Activated CD8-positive, alpha-beta T cell treated with anti-CD3 and anti-CD28 coated beads for 36 hours (primary cell): ENCODE results near the gene RNF126. TPM values are rescaled to one million over a fixed set of nuclear protein-coding genes. Genes with fewer than 3 reads are reported as not detected.

ENCODE experiments used
- ATAC-seq: fragments of 200-7000 bp; cut with Tn5 transposase; one replicate; pipeline ENCODE4 v1.10.0; 2021; ENCODE audit warnings: mild to moderate bottlenecking, moderate library complexity
- CTCF ChIA-PET: fragments of 350-600 bp; sonication (Branson Sonifier 250); formaldehyde crosslinking; loops from one replicate; lab custom pipeline; 2021; ENCODE audit warnings: antibody characterized with exemption; lab: Charles Lee
- POLR2A ChIA-PET: fragments of 350-600 bp; sonication (Branson Sonifier 250); formaldehyde crosslinking; loops from one replicate; lab custom pipeline; 2021; ENCODE audit warnings: antibody characterized with exemption; lab: Charles Lee
- DNase-seq: peaks from one replicate; pipeline ENCODE4 v3.0.0-alpha.2; 2020
- H3K27ac Mint-ChIP-seq: one replicate; pipeline ENCODE4 v1.8.0; 2021; ENCODE audit warnings: mild to moderate bottlenecking, mixed read lengths
- H3K27me3 Mint-ChIP-seq: one replicate; pipeline ENCODE4 v1.8.0; 2021; ENCODE audit warnings: mixed read lengths
- H3K36me3 Mint-ChIP-seq: one replicate; pipeline ENCODE4 v1.8.0; 2021; ENCODE audit warnings: low read depth, mixed read lengths
- H3K4me1 Mint-ChIP-seq: one replicate; pipeline ENCODE4 v1.8.0; 2021; ENCODE audit warnings: low read depth, mixed read lengths
- H3K4me3 Mint-ChIP-seq: one replicate; pipeline ENCODE4 v1.8.0; 2021; ENCODE audit warnings: mild to moderate bottlenecking, moderate library complexity, mixed read lengths
- H3K9me3 Mint-ChIP-seq: one replicate; pipeline ENCODE4 v1.8.0; 2021; ENCODE audit warnings: mixed read lengths
- intact Hi-C: fragments of 100-400 bp; cut with micrococcal nuclease; formaldehyde crosslinking; loops from one replicate; pipeline ENCODE4 v1.10.0; 2022
- total RNA-seq, 2 experiments: library from RNA; stranded (reverse); gene quantifications; one replicate each; pipeline ENCODE4 v1.2.3, GENCODE V29; 2021
- TF ChIP-seq, protein P1 (sequence below): fragments of 200-600 bp; IDR thresholded peaks from one replicate; pipeline ENCODE4 v1.8.0; 2022; ENCODE audit warnings: antibody characterized with exemption, mild to moderate bottlenecking

RNF126 gene
- total RNA-seq, 2 experiments from 2014 or later, result 99.1 to 101 TPM

DNA sequence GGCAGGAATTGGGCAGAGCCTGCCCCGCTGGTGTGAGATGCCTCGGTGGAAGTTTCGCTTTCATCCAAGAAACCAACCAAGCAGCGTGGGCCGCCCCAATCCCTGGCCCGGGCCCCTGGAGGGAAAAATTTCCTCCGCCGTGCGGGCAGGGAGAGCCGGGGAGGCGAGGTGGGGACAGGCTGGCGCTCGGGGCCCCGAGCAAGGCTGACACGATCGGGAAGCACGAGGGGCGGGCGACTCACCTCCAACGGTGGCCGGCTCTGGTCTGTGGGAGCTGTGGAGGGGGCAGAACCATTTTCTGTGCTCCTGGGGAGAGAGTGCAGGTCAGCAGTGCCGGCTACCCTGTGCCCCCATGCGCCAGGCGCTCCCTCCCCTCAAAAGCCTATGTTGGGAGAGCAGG, 11.0 kb downstream of the RNF126 start:
- no peak overlapping the region for H3K4me3 Mint-ChIP-seq
- no peaks in the 10 kb centered on the region for H3K27me3 Mint-ChIP-seq
- ATAC-seq, result no peak
- no peak for DNase-seq
- H3K27ac Mint-ChIP-seq, result no peak overlapping the region
- ChIA-PET POLR2A (no interaction called here), CTCF (no interaction called here)
- TF ChIP-seq, protein P1, sequence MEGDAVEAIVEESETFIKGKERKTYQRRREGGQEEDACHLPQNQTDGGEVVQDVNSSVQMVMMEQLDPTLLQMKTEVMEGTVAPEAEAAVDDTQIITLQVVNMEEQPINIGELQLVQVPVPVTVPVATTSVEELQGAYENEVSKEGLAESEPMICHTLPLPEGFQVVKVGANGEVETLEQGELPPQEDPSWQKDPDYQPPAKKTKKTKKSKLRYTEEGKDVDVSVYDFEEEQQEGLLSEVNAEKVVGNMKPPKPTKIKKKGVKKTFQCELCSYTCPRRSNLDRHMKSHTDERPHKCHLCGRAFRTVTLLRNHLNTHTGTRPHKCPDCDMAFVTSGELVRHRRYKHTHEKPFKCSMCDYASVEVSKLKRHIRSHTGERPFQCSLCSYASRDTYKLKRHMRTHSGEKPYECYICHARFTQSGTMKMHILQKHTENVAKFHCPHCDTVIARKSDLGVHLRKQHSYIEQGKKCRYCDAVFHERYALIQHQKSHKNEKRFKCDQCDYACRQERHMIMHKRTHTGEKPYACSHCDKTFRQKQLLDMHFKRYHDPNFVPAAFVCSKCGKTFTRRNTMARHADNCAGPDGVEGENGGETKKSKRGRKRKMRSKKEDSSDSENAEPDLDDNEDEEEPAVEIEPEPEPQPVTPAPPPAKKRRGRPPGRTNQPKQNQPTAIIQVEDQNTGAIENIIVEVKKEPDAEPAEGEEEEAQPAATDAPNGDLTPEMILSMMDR, result no peak
- H3K36me3 Mint-ChIP-seq, result peaks cover 20% of the 10 kb centered on the region
- H3K4me1 Mint-ChIP-seq, result peaks cover 17% of the 10 kb centered on the region
- no peaks in the 10 kb centered on the region for H3K9me3 Mint-ChIP-seq
- intact Hi-C loops, result no loop called here

DNA sequence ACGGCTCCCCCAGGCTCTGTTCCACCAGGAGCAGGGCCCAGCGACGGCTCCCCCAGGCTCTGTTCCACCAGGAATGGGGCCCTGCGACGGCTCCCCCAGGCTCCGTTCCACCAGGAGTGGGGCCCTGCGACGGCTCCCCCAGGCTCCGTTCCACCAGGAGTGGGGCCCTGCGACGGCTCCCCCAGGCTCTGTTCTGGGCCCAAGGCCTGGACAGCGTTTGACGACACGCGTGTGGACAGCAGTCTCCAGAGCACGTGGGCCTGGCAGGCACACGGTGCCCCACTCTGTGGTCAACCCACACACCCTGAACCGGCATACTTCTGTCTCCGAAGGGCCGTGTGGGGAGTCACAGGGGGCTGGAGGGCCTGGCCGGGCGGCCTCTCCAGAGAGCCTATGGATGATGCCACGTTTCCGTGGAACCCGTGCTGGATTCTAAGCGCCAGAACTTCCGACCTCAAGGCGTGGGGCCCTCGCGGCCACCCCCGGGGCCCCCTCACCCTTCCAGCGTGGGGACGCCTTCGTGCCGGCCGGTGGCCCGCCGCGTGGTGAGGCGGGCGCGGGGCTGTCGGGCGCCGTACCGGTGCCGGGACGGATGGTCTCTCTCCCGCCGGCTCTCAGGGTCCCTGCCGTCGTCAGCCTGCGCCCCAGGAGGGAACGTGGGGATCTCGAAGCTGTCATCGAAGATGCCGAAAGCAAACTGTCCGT, 11.7 kb downstream of the RNF126 start:
- H3K36me3 Mint-ChIP-seq, result peaks cover 18% of the 10 kb centered on the region
- no peaks in the 10 kb centered on the region for H3K9me3 Mint-ChIP-seq
- TF ChIP-seq, protein P1, result no peak
- no peak overlapping the region for H3K4me3 Mint-ChIP-seq
- no peaks in the 10 kb centered on the region for H3K27me3 Mint-ChIP-seq
- intact Hi-C loops, result no loop called here
- CTCF ChIA-PET, result no interaction called here
- POLR2A ChIA-PET, result no interaction called here
- no peak for ATAC-seq
- no peak for DNase-seq
- peaks cover 15% of the 10 kb centered on the region for H3K4me1 Mint-ChIP-seq
- no peak overlapping the region for H3K27ac Mint-ChIP-seq

DNA sequence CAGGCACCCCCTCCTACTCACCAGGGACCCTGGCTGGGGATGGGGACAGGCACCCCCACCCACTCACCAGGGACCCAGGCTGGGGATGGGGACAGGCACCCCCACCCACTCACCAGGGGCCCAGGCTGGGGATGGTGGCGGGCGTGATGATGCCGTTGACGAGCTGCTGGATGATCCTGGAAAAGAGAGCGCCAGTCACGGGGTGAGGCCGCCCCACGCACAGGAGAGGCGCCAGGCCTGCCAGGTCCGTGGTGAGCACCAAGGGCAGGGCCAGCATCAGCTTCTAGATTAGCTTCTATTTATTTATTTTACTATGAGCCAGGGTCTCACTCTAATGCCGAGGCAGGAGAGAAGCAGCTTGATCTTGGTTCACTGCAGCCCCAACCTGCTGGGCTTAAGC, 12.9 kb downstream of the RNF126 start:
- Mint-ChIP-seq H3K4me1 (peaks cover 5% of the 10 kb centered on the region), H3K27me3 (no peaks in the 10 kb centered on the region), H3K27ac (no peak overlapping the region), H3K9me3 (no peaks in the 10 kb centered on the region), H3K36me3 (peaks cover 8% of the 10 kb centered on the region), H3K4me3 (no peak overlapping the region)
- ChIA-PET POLR2A (interaction anchor here (0.6 to 1.3 kb wide), 5 partner anchors 8 to 38 kb away, joined by 3 to 6 read pairs (median 3); no protein-coding TSS in a partner anchor), CTCF (interaction anchor here (0.6 kb wide), 1 partner anchor 121 kb away, joined by 3 read pairs; no protein-coding TSS in a partner anchor)
- no peak for DNase-seq
- intact Hi-C loops, result no loop called here
- TF ChIP-seq, protein P1, result no peak
- no peak for ATAC-seq

DNA sequence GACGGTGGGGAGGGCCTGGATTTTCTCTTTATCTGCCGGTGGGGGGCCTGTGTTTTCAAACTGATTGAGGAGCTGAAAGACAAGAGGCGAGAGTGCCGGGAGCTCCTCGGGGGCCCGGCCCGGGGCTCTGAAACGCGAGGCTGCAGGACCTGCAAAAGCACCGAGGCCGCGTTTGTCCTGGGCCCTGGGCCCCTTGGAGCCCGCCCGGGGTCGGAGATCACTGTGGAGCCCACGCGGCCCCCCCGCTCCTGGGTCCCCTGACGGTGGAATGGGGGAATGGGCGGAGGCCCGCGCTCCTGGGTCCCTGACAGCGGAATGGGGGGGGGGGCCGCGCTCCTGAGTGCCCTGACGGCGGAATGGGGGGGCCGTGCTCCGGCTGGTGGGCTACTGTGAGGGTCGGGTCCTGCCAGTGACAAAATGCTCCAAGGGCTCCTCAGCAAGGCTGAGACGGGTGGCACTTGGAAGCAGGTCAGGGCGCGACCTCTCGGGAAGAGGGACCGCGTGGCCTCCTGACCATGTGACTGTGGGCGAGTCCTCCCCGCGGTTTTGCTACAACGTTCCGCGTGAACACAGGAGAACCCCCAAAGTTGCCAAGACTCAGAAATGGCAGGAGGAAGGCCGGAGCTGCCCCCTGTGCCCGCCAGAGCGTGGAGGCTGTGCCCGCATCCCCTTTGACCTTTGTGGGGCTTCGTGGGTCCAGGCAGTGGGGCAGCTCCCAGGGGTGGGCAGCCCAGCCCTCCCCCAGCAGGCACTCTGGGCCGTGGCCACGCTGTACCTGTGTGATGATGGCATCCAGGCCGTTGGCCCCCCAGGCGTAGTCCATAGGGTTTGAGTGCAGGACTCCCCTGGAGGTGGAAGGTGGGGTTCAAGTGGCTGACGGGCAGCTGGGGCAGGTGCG, 13.9 kb downstream of the RNF126 start:
- TF ChIP-seq, protein P1, result no peak
- no peak overlapping the region for H3K27ac Mint-ChIP-seq
- peaks cover 7% of the 10 kb centered on the region for H3K36me3 Mint-ChIP-seq
- ChIA-PET POLR2A (interaction anchor here (0.9 to 1.3 kb wide), 4 partner anchors 8 to 15 kb away, joined by 3 to 6 read pairs (median 4); no protein-coding TSS in a partner anchor), CTCF (interaction anchor here (1.3 kb wide), 1 partner anchor 24 kb away, joined by 3 read pairs; no protein-coding TSS in a partner anchor)
- intact Hi-C loops, result no loop called here
- no peaks in the 10 kb centered on the region for H3K4me1 Mint-ChIP-seq
- DNase-seq (no peak), ATAC-seq (no peak)
- no peak overlapping the region for H3K4me3 Mint-ChIP-seq
- no peaks in the 10 kb centered on the region for H3K9me3 Mint-ChIP-seq
- H3K27me3 Mint-ChIP-seq, result no peaks in the 10 kb centered on the region
